Astrocyte of the cerebellum (primary cell): ENCODE measurements around the gene COL8A2.
"Not testable (repeated sequence)": the region's sequence is repeated elsewhere in the genome, so short reads cannot be mapped to it uniquely, and the experiment has no call there.

Experiments used
- DNase-seq: peaks from one replicate; pipeline ENCODE4 v3.0.0-alpha.2; 2011; ENCODE audit warnings: low read depth
- H3K4me3 ChIP-seq: 2 replicates; pipeline ENCODE4 v1.5.1; 2011; ENCODE audit warnings: mild to moderate bottlenecking, low read depth, low read length, moderate library complexity
- in situ Hi-C: cut with HindIII; loops from 2 replicates; pipeline ENCODE4 v1.10.0; 2017; ENCODE audit warnings: low sequenced_read_pairs
- TF ChIP-seq, protein P1 (sequence below): IDR thresholded peaks from 2 replicates; pipeline ENCODE4 v1.5.1; 2012; ENCODE audit warnings: low read length, low read depth, moderate library complexity, mild to moderate bottlenecking; ENCODE audit errors: missing control alignments

COL8A2 gene

DNA sequence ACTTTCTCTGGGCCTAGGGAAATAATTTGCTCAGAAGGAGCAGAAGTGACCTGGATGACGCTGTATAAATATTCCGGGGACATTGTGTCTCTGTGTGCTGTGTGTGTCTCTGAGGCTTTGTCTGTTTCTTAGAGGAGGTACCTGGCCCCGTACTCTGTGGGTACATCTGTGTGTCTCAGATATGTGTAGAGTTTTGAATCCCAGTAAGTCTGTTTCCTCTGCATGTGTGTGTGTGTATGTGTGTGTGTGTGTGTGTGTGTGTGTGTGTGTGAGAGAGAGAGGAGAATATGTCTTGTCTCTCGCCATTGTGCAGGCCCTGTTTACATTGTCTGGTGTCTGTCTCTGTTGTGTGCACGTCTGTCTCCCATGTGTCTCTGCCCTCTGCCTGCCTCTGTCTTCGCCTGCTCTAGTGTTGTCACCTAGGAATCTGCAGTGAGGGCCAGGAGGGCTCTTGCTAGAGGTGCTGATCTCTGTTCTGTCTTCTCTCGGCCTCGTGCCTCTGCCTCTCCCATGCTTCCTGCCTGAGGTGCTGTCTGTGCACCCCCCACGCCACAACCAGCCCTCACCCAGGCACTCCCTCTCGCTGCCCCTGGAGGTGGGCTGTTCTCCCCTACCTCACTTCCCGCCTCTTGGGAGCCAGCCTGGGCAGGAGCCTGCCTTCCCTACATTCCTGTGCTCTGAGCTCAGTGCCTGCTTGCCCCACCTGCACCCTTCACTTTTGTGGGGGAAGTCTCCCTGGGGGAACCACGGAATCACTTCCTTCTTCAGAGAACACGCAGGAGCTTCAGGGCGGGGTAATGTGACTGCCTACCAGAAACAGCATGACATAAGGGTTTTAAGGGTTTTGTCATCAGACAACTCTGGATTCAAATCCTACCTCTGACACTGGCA, 36.9 kb upstream of the COL8A2 start:
- H3K4me3 ChIP-seq, result peak overlapping the region; percentile 46
- in situ Hi-C loops, result no loop called here

DNA sequence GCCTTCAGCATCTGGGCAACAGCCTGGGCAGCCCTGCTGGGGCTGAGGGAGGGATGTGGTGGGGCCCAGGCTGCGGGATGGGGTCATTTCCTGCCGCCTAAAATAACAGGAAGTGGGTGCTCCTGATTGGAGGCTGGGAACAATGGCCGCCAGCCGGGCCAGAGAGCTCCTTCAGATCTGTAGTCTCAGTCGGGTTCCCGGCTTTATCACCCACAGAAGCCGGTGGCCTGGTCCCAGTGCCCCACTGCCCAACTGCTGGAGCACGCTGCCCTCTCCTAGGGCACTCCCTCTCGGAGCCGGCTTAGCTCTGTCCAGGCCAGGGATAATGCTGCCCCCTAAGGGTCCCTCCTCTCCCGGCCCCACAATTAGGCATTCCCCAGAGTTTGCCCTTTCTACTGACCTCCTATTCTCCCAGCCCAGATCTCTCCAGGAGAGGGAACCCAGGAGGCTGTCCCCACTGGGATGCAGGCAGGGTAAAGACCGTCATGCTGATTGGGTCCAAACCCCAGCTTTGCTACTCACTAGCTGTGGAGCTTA, 36.0 kb upstream of the COL8A2 start:
- TF ChIP-seq, protein P1, sequence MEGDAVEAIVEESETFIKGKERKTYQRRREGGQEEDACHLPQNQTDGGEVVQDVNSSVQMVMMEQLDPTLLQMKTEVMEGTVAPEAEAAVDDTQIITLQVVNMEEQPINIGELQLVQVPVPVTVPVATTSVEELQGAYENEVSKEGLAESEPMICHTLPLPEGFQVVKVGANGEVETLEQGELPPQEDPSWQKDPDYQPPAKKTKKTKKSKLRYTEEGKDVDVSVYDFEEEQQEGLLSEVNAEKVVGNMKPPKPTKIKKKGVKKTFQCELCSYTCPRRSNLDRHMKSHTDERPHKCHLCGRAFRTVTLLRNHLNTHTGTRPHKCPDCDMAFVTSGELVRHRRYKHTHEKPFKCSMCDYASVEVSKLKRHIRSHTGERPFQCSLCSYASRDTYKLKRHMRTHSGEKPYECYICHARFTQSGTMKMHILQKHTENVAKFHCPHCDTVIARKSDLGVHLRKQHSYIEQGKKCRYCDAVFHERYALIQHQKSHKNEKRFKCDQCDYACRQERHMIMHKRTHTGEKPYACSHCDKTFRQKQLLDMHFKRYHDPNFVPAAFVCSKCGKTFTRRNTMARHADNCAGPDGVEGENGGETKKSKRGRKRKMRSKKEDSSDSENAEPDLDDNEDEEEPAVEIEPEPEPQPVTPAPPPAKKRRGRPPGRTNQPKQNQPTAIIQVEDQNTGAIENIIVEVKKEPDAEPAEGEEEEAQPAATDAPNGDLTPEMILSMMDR, result peak; percentile 53
- in situ Hi-C loops, result no loop called here
- DNase-seq, result no peak
- H3K4me3 ChIP-seq, result peak overlapping the region; percentile 46

More for the DNA sequence above, 36.9 kb upstream of the COL8A2 start:
- TF ChIP-seq, protein P1, result no peak
- no peak for DNase-seq

DNA sequence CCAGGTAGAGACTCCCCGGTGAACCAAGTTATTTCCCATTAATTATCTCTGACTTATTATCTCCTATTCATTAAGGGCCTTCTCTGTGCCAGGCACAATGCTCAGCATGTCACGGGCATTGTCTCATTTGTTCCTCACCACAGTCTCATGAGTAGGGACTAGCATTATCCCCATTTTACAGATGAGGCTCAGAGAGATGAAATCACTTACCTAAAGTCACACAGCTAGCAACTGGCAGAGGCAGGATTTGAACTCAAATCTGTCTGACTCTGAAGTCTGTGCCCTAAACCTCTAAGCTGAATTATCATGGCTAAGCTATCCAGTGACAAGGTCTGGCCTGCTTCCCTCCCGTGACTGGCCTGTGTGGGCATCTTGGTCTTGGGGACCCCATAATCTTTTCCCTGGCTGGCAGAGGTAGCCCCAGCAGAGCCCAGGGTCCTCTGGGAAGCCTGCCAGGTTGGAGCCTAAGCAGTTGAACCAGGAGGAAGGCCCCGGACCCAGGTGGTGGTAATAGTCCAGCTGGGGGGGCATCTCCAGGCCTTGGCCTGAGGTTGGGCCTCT, 35.4 kb upstream of the COL8A2 start:
- TF ChIP-seq, protein P1, result no peak
- in situ Hi-C loops, result no loop called here
- no peak for DNase-seq
- H3K4me3 ChIP-seq, result peak overlapping the region; percentile 46

DNA sequence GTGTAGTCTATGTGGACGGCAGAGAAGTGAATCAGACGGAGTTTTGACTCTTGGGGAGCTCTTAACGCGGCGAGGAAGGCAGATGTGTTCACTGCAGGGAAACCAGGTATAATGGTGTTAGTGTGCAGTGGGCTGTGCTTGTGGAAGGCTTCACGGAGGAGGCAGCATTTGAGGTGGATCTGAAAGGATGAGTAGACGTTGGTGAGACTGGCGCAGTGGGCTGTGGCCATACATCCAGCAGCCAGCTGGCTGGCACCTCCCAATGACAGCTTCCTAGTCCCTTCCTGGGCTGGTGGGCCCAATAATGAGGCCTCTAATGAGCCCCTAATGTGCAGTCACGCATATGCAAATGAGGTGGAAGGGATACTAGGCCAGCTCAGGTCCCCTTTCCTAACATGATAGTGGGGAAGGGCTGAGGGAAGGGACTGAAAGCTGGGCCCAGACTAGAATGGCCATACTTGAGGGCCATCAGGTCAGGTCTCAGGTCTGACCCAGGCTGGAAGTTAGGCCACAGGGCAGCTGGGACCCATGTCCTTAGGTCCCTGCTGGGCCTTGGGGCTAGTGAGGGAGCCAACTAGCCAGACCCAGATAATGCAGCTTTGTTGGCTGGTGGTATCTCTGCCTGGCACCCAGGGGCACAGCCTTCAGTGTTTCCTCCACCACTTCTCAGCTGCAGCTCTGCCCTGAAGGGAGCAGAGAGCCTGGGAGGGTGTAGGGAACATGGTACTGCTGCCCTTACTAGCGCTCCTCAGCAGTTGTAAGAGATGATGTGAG, 34.8 kb upstream of the COL8A2 start:
- TF ChIP-seq, protein P1, result no peak
- no peak for DNase-seq
- in situ Hi-C loops, result no loop called here

DNA sequence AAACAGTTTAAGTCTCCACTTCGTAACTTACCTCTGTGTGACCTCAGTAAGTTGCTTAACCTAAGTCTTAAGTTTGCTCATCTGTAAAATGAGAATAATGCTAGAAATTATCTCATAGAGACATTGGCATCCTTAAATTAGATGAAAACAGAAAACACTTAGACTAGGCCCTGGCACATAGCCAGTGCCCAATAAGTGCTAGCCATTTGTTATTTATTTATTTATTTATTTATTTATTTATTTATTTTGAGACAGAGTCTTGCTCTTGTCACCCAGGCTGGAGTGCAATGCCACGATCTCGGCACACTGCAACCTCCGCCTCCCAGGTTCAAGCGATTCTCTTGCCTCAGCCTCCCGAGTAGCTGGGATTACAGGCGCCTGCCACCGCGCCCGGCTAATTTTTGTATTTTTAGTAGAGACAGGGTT, 33.8 kb upstream of the COL8A2 start:
- in situ Hi-C loops, DNase-seq: not testable (repeated sequence)
- peak overlapping the region; percentile 68 for H3K4me3 ChIP-seq

More for the DNA sequence above, 34.8 kb upstream of the COL8A2 start:
- no peak overlapping the region for H3K4me3 ChIP-seq

DNA sequence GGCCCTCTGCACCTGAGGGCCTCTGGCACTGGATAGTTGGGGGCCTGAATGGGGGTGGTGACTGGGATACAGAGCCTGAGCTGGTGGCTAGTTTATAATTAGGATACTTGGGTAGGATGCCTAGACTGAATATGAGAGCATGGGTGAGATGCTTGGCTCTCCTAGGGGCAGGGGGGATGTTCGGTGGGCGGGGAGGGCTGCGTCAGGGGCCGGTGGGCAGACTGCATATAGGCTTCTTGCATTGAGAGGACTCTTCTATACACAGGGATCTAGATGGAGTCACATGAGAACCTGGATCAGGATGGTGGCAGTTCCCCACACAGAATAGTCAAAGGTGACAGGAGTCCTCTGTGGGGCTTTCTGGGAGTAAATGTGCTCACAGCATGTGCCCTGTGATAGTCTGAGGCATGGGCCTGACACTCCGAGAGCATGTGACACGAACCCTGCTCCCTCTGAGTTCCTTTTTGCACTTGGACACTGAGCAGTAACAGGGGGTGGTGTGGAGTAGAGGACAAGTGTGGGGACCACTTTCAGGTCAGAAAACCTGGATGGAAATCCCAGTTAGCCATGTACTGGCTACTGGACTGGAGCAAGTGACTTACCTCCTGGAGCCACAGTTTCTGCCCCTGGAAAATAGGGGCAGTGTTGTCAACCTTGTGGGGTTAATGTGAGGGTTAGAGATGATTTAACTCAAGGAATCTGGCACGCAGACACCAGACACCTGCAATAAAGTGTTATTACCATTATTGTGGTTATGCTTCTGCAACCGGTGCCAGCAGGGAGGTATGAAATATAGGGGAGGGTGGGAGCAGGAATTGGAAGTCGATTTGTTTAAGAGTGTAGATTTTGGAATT, 33.2 kb upstream of the COL8A2 start:
- no peak for DNase-seq
- TF ChIP-seq, protein P1, result no peak
- in situ Hi-C loops, result no loop called here
- H3K4me3 ChIP-seq, result peak overlapping the region; percentile 68
